Erythroblast (primary cell): ENCODE measurements around the gene DSCAM.

Experiments used
- GATA1 ChIP-seq: IDR thresholded peaks from 2 replicates; pipeline ENCODE4 v1.6.1; 2011; ENCODE audit warnings: low read depth, mild to moderate bottlenecking, control low read depth, low read length, moderate library complexity
- POLR2A ChIP-seq: IDR thresholded peaks from 2 replicates; pipeline ENCODE4 v1.6.1; 2011; ENCODE audit warnings: mild to moderate bottlenecking, low read length

GRCh38 chr21:40021558-40022351, 825.2 kb downstream of the DSCAM start:
- TF ChIP-seq POLR2A (no peak), GATA1 (no peak)
